GM19395 (cell line): Measurements from ENCODE around the gene PDE10A.
"Not testable (repeated sequence)": the region's sequence is repeated elsewhere in the genome, so short reads cannot be mapped to it uniquely, and the experiment has no call there.

ENCODE experiments used
- ATAC-seq: cut with Tn5 transposase; IDR thresholded peaks from one replicate; pipeline ENCODE4 v1.9.1; 2021; ENCODE audit warnings: mild to moderate bottlenecking, moderate library complexity; ENCODE audit not compliant: unreplicated experiment

Gene PDE10A

GRCh38 chr6:165594584-165595333, 68.3 kb downstream of the PDE10A start:
- no peak for ATAC-seq

- ATAC-seq, result not testable (repeated sequence)
Observed at GRCh38 chr6:165592947-165593346, 70.1 kb downstream of the PDE10A start.

- no peak for ATAC-seq
Observed at GRCh38 chr6:165588515-165588914, 74.5 kb downstream of the PDE10A start.

GRCh38 chr6:165587206-165587605, 75.8 kb downstream of the PDE10A start:
- ATAC-seq, result no peak

GRCh38 chr6:165586706-165587105, 76.3 kb downstream of the PDE10A start:
- no peak for ATAC-seq

GRCh38 chr6:165585060-165585459, 78.0 kb downstream of the PDE10A start:
- ATAC-seq, result no peak

- no peak for ATAC-seq
Observed at GRCh38 chr6:165584541-165584940, 78.5 kb downstream of the PDE10A start.

- no peak for ATAC-seq
Observed at GRCh38 chr6:165581678-165582077, 81.4 kb downstream of the PDE10A start.

GRCh38 chr6:165580136-165580535, 82.9 kb downstream of the PDE10A start:
- ATAC-seq, result no peak

GRCh38 chr6:165579151-165579550, 83.9 kb downstream of the PDE10A start:
- no peak for ATAC-seq

GRCh38 chr6:165577556-165577955, 85.5 kb downstream of the PDE10A start:
- no peak for ATAC-seq

GRCh38 chr6:165575158-165575549, 87.9 kb downstream of the PDE10A start:
- ATAC-seq, result no peak

- ATAC-seq, result no peak
Observed at GRCh38 chr6:165574220-165575157, 88.6 kb downstream of the PDE10A start.

- no peak for ATAC-seq
Observed at GRCh38 chr6:165573671-165574070, 89.4 kb downstream of the PDE10A start.

GRCh38 chr6:165571721-165572132, 91.3 kb downstream of the PDE10A start:
- ATAC-seq, result peak; percentile 93

- no peak for ATAC-seq
Observed at GRCh38 chr6:165571068-165571682, 91.9 kb downstream of the PDE10A start.

GRCh38 chr6:165568326-165568725, 94.7 kb downstream of the PDE10A start:
- ATAC-seq, result no peak

GRCh38 chr6:165566088-165566828, 96.8 kb downstream of the PDE10A start:
- no peak for ATAC-seq

- ATAC-seq, result no peak
Observed at GRCh38 chr6:165562421-165563090, 100.5 kb downstream of the PDE10A start.

- ATAC-seq, result no peak
Observed at GRCh38 chr6:165559632-165560031, 103.4 kb downstream of the PDE10A start.
